Measurements from ENCODE around the gene EMID1. TPM values are rescaled to one million over a fixed set of nuclear protein-coding genes. Genes with fewer than 3 reads are reported as not detected.

EMID1 gene
- total RNA-seq (9.4 TPM), polyA plus RNA-seq (7.0 TPM)

GRCh38 chr22:29205594-29206371 lies at the start of gene EMID1:
Gene EMID1 (plus strand): TSS chr22:29205896. CDS start chr22:29206039, 143 bp downstream.
- no peak within 1 kb of the TSS for H3K27ac ChIP-seq (ENCODE audit: low read depth)

DNA sequence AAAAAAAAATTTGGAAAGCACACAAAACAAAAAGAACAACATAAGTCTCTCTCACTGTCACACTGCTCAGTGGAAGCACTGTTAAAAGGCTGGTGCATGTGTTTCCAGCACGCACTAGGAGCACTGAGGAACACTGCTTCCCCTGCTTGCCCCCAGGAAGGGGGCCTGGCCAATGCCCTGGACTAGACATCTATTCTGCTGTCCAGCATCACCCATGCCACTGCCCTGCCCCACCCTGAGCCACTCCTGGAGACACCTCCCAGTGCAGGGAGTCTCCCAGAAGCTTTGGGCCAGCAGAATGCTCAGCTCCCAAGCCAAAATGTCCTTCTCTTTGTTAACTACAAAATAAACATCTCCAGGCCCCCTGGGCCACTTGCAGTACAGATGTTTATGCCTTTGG lies 49.7 kb upstream of the EMID1 start:
- 95% methylated on average over 1 of the region's 1 CpG for WGBS
- DNase-seq (ENCODE audit: extremely low spot score): no peak

More at GRCh38 chr22:29205594-29206371, at the start of gene EMID1:
- 1% methylated on average over 89 of the region's 90 CpGs for WGBS
- Histone ChIP-seq H3K4me3 (ENCODE audit: low read depth, low read length) (peak within 1 kb of the TSS; percentile 61), H3K4me1 (ENCODE audit: insufficient read depth) (no peaks in the 10 kb centered on the region), H3K36me3 (ENCODE audit: insufficient read depth) (no peaks in the 10 kb centered on the region)
- DNase-seq (ENCODE audit: extremely low spot score): no peak

DNA sequence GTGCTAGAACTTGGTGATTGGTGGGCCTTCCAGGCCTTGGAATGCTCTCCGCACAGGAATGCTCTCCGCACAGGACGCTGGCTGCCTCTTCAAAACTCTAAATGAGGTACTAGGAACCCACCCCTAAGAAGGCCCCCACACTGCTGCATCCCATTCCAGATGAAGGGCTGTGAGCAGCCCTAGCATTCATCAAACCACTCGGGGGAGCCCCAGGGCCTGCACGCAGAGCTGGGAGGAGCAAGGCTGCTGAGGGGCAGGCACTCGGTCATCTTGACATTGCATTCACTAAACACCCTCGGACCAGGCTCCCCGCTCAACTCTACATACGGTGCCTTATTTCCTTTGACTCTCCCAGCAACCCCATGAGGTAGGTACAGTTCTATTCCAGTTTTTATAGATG lies 49.2 kb upstream of the EMID1 start:
- H3K4me3 ChIP-seq (ENCODE audit: low read depth, low read length): no peak overlapping the region
- H3K36me3 ChIP-seq (ENCODE audit: insufficient read depth): no peaks in the 10 kb centered on the region
- no peaks in the 10 kb centered on the region for H3K4me1 ChIP-seq (ENCODE audit: insufficient read depth)
- 78% methylated on average over 9 of the region's 9 CpGs for WGBS
- H3K27ac ChIP-seq (ENCODE audit: low read depth): no peak overlapping the region
- no peak for DNase-seq (ENCODE audit: extremely low spot score)

More for the DNA sequence above, 49.7 kb upstream of the EMID1 start:
- H3K36me3 ChIP-seq (ENCODE audit: insufficient read depth): no peaks in the 10 kb centered on the region
- H3K27ac ChIP-seq (ENCODE audit: low read depth): no peak overlapping the region
- no peaks in the 10 kb centered on the region for H3K4me1 ChIP-seq (ENCODE audit: insufficient read depth)
- no peak overlapping the region for H3K4me3 ChIP-seq (ENCODE audit: low read depth, low read length)

DNA sequence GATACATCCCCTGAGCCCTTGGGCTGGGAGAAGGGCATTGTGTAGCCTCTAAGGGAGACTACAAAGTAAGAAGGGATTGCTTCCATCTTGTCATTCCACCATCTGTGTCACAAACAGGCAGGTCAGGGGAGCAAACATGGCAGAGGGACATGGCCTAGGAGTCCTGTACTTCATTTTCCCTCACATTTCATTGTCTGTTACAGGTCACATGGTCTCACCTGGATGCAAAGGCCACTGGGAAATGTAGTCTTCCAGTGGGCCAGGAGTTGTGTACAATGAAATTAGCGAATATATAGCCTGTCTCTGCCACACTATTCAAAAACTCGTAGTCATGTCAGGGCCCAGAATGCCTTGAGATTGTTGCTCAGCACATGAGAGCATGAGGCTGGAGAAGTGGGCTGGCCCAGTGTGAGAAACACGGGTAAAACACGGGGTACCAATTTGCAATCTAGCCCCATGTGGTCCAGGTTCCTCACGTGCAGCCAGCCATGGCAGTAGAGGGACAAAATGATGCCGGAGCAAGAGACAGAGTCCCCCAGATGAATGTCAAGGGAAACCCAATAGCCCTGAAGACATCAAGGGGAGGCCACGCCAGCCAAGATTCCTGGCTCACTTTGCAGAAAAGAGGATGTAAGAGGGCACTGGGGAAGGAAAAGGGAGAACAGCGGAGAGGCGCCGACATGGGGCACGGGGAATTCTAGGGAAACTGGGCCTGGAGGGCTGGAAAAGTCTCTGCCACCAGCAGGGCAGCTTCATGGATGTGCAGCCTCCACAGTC lies 47.7 kb upstream of the EMID1 start:
- Histone ChIP-seq H3K27ac (ENCODE audit: low read depth) (no peak overlapping the region), H3K4me3 (ENCODE audit: low read depth, low read length) (no peak overlapping the region), H3K4me1 (ENCODE audit: insufficient read depth) (no peaks in the 10 kb centered on the region), H3K36me3 (ENCODE audit: insufficient read depth) (no peaks in the 10 kb centered on the region)
- DNase-seq (ENCODE audit: extremely low spot score): no peak
- WGBS: 97% methylated on average over 11 of the region's 11 CpGs

DNA sequence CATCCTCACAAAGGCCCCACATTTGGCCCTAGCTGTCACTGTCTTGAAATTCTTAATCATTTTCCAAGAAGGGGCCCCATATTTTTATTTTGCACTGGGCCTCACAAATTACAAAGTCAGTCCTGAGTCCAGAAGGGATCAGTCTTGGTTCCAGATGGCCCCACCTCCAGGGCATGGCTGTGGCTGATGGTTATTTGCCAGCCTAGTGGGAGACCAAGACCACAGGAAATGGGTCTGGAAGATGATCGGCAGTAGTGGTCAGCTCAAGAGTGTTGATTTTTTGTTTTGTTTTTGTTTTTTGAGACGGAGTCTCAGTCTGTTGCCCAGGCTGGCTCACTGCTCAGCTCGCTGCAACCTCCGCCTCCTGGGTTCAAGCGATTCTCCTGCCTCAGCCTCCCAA lies 47.1 kb upstream of the EMID1 start:
- H3K4me3 ChIP-seq (ENCODE audit: low read depth, low read length): no peak overlapping the region
- no peak for DNase-seq (ENCODE audit: extremely low spot score)
- no peaks in the 10 kb centered on the region for H3K36me3 ChIP-seq (ENCODE audit: insufficient read depth)
- no peaks in the 10 kb centered on the region for H3K4me1 ChIP-seq (ENCODE audit: insufficient read depth)
- WGBS: 89% methylated on average over 5 of the region's 5 CpGs
- H3K27ac ChIP-seq (ENCODE audit: low read depth): no peak overlapping the region

- Histone ChIP-seq H3K27ac (ENCODE audit: low read depth) (no peak overlapping the region), H3K36me3 (ENCODE audit: insufficient read depth) (no peaks in the 10 kb centered on the region), H3K4me3 (ENCODE audit: low read depth, low read length) (no peak overlapping the region), H3K4me1 (ENCODE audit: insufficient read depth) (no peaks in the 10 kb centered on the region)
- no peak for DNase-seq (ENCODE audit: extremely low spot score)
- WGBS: 92% methylated on average over 13 of the region's 13 CpGs
These were observed 41.9 kb upstream of the EMID1 start for GRCh38 chr22:29163808-29164207.

GRCh38 chr22:29165321-29166060 lies 40.2 kb upstream of the EMID1 start:
- Histone ChIP-seq H3K4me3 (ENCODE audit: low read depth, low read length) (no peak overlapping the region), H3K27ac (ENCODE audit: low read depth) (no peak overlapping the region), H3K36me3 (ENCODE audit: insufficient read depth) (no peaks in the 10 kb centered on the region), H3K4me1 (ENCODE audit: insufficient read depth) (no peaks in the 10 kb centered on the region)
- 81% methylated on average over 11 of the region's 11 CpGs for WGBS
- no peak for DNase-seq (ENCODE audit: extremely low spot score)

DNA sequence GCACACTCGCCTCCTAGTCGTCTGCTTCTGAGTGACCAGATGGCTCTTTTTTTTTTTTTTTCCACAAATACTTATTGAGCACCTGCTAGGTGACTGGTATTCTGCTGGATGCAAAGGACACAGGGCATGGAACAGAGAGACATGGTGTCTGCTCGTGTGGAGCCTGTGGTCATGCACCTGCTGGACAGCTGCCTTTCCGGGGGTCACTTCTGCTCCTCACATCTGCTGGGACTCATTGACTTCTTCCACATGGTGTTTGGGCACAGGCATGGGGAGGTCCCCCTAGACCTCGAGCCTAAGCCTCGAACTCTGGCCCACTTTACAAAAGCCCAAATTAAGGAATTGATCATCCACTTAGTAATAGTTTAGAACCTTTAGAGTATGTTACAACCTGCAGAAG lies 39.5 kb upstream of the EMID1 start:
- DNase-seq (ENCODE audit: extremely low spot score): no peak
- 77% methylated on average over 6 of the region's 6 CpGs for WGBS

GRCh38 chr22:29167032-29167911 lies 38.4 kb upstream of the EMID1 start:
- Histone ChIP-seq H3K27ac (ENCODE audit: low read depth) (no peak overlapping the region), H3K36me3 (ENCODE audit: insufficient read depth) (no peaks in the 10 kb centered on the region), H3K4me1 (ENCODE audit: insufficient read depth) (no peaks in the 10 kb centered on the region), H3K4me3 (ENCODE audit: low read depth, low read length) (no peak overlapping the region)
- 84% methylated on average over 22 of the region's 22 CpGs for WGBS
- no peak for DNase-seq (ENCODE audit: extremely low spot score)

More for the DNA sequence above, 39.5 kb upstream of the EMID1 start:
- Histone ChIP-seq H3K4me1 (ENCODE audit: insufficient read depth) (no peaks in the 10 kb centered on the region), H3K4me3 (ENCODE audit: low read depth, low read length) (no peak overlapping the region), H3K36me3 (ENCODE audit: insufficient read depth) (no peaks in the 10 kb centered on the region), H3K27ac (ENCODE audit: low read depth) (no peak overlapping the region)

DNA sequence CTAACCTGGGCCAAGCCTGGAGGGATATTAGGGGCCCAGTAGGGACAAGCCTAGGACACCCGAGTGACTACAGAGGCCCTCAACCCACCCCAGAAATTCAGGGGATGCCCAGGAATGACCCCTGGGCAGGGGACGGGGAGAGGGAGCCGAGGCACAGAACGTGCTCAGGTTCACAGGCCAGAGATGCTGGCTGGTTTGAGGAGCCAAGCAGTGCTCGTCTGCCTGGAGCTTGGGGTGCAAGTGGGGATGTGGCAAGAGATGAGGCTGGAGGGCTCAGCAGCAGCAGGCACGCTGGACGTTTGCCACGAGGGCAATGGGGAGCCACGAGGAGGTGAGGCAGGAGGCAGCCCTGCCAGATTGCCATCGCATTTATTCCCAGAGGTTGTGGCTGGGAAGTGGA lies 34.0 kb upstream of the EMID1 start:
- no peak overlapping the region for H3K27ac ChIP-seq (ENCODE audit: low read depth)
- no peak for DNase-seq (ENCODE audit: extremely low spot score)
- no peaks in the 10 kb centered on the region for H3K36me3 ChIP-seq (ENCODE audit: insufficient read depth)
- WGBS: 88% methylated on average over 10 of the region's 10 CpGs
- no peaks in the 10 kb centered on the region for H3K4me1 ChIP-seq (ENCODE audit: insufficient read depth)
- no peak overlapping the region for H3K4me3 ChIP-seq (ENCODE audit: low read depth, low read length)

DNA sequence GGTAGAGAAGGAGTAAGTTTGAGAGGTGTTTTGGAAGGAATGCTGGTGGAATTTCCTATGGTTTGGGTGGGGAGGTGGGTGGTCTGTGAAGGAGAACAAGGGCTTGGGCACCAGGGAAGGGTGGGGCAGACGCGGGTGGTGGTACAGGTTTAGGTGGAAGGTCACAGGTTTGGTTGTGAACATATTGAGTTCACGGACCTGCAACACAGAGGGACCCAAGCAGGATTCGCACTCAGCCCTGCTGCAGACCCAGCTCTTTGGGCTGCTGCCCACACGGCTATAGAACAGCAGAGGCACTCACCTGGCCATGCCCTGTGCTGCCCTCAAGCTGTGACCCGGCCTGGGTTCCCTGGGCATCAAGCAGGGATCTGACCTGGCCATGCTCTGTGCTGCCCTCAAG lies 33.5 kb upstream of the EMID1 start:
- Histone ChIP-seq H3K4me1 (ENCODE audit: insufficient read depth) (no peaks in the 10 kb centered on the region), H3K27ac (ENCODE audit: low read depth) (no peak overlapping the region), H3K36me3 (ENCODE audit: insufficient read depth) (no peaks in the 10 kb centered on the region), H3K4me3 (ENCODE audit: low read depth, low read length) (no peak overlapping the region)
- DNase-seq (ENCODE audit: extremely low spot score): no peak
- 93% methylated on average over 6 of the region's 6 CpGs for WGBS

- no peak for DNase-seq (ENCODE audit: extremely low spot score)
- 83% methylated on average over 1 of the region's 1 CpG for WGBS
- H3K4me3 ChIP-seq (ENCODE audit: low read depth, low read length): no peak overlapping the region
- no peaks in the 10 kb centered on the region for H3K4me1 ChIP-seq (ENCODE audit: insufficient read depth)
- H3K27ac ChIP-seq (ENCODE audit: low read depth): no peak overlapping the region
- no peaks in the 10 kb centered on the region for H3K36me3 ChIP-seq (ENCODE audit: insufficient read depth)
These were observed 30.3 kb upstream of the EMID1 start for GRCh38 chr22:29175312-29175835.

Measured in urinary bladder (tissue), 4 donors.